ENCODE data around the gene ADISSP.

Gene ADISSP

GRCh38 chr20:3802524-3803239 is 35.1 kb upstream of the ADISSP start:
- Mint-ChIP-seq H3K36me3 (ENCODE audit: low read depth) (peaks cover 88% of the 10 kb centered on the region), H3K4me1 (ENCODE audit: low read depth) (peaks cover 81% of the 10 kb centered on the region), H3K9me3 (no peaks in the 10 kb centered on the region), H3K4me3 (no peak overlapping the region), H3K27ac (peak overlapping the region; percentile 9), H3K27me3 (no peaks in the 10 kb centered on the region)
- intact Hi-C loops (cut with micrococcal nuclease), result no loop called here

GRCh38 chr20:3801846-3802245 is 34.3 kb upstream of the ADISSP start:
- Mint-ChIP-seq H3K9me3 (no peaks in the 10 kb centered on the region), H3K36me3 (ENCODE audit: low read depth) (peaks cover 96% of the 10 kb centered on the region), H3K4me1 (ENCODE audit: low read depth) (peaks cover 81% of the 10 kb centered on the region), H3K27ac (no peak overlapping the region), H3K27me3 (no peaks in the 10 kb centered on the region), H3K4me3 (no peak overlapping the region)
- intact Hi-C loops (cut with micrococcal nuclease), result no loop called here

GRCh38 chr20:3801299-3801698 is 33.7 kb upstream of the ADISSP start:
- Mint-ChIP-seq H3K36me3 (ENCODE audit: low read depth) (peaks cover 97% of the 10 kb centered on the region), H3K27ac (no peak overlapping the region), H3K27me3 (no peaks in the 10 kb centered on the region), H3K9me3 (no peaks in the 10 kb centered on the region), H3K4me1 (ENCODE audit: low read depth) (peaks cover 80% of the 10 kb centered on the region), H3K4me3 (no peak overlapping the region)
- intact Hi-C loops (cut with micrococcal nuclease), result no loop called here

- Mint-ChIP-seq H3K36me3 (ENCODE audit: low read depth) (peaks cover 96% of the 10 kb centered on the region), H3K27ac (no peak overlapping the region), H3K27me3 (no peaks in the 10 kb centered on the region), H3K4me1 (ENCODE audit: low read depth) (peaks cover 77% of the 10 kb centered on the region), H3K4me3 (no peak overlapping the region), H3K9me3 (no peaks in the 10 kb centered on the region)
- intact Hi-C loops (cut with micrococcal nuclease), result no loop called here
Observed at GRCh38 chr20:3800878-3801260, 33.3 kb upstream of the ADISSP start.

- Mint-ChIP-seq H3K4me1 (ENCODE audit: low read depth) (peaks cover 77% of the 10 kb centered on the region), H3K9me3 (no peaks in the 10 kb centered on the region), H3K27ac (no peak overlapping the region), H3K4me3 (no peak overlapping the region), H3K27me3 (no peaks in the 10 kb centered on the region), H3K36me3 (ENCODE audit: low read depth) (peaks cover 95% of the 10 kb centered on the region)
- intact Hi-C loops (cut with micrococcal nuclease), result no loop called here
Observed at GRCh38 chr20:3800256-3800877, 32.8 kb upstream of the ADISSP start.

GRCh38 chr20:3798908-3799248 is 31.3 kb upstream of the ADISSP start:
- peaks cover 75% of the 10 kb centered on the region for H3K4me1 Mint-ChIP-seq (ENCODE audit: low read depth)
- H3K27me3 Mint-ChIP-seq, result no peaks in the 10 kb centered on the region
- H3K27ac Mint-ChIP-seq, result no peak overlapping the region
- H3K9me3 Mint-ChIP-seq, result no peaks in the 10 kb centered on the region
- intact Hi-C loops (cut with micrococcal nuclease), result no loop called here
- no peak overlapping the region for H3K4me3 Mint-ChIP-seq
- peaks cover 80% of the 10 kb centered on the region for H3K36me3 Mint-ChIP-seq (ENCODE audit: low read depth)

GRCh38 chr20:3798373-3798768 is 30.8 kb upstream of the ADISSP start:
- Mint-ChIP-seq H3K36me3 (ENCODE audit: low read depth) (peaks cover 75% of the 10 kb centered on the region), H3K4me1 (ENCODE audit: low read depth) (peaks cover 70% of the 10 kb centered on the region), H3K27me3 (no peaks in the 10 kb centered on the region), H3K4me3 (no peak overlapping the region), H3K9me3 (no peaks in the 10 kb centered on the region), H3K27ac (peak overlapping the region; percentile 57)
- intact Hi-C loops (cut with micrococcal nuclease), result no loop called here

GRCh38 chr20:3797592-3798372 is 30.2 kb upstream of the ADISSP start:
- Mint-ChIP-seq H3K9me3 (no peaks in the 10 kb centered on the region), H3K36me3 (ENCODE audit: low read depth) (peaks cover 69% of the 10 kb centered on the region), H3K27ac (peak overlapping the region; percentile 57), H3K4me1 (ENCODE audit: low read depth) (peaks cover 64% of the 10 kb centered on the region), H3K27me3 (no peaks in the 10 kb centered on the region), H3K4me3 (peak overlapping the region; percentile 81)
- intact Hi-C loops (cut with micrococcal nuclease), result loop anchor here (2.0 kb wide), 1 partner anchor 13 kb away; no protein-coding TSS in a partner anchor

GRCh38 chr20:3797226-3797545 is 29.6 kb upstream of the ADISSP start:
- H3K4me3 Mint-ChIP-seq, result peak overlapping the region; percentile 81
- H3K27ac Mint-ChIP-seq, result peak overlapping the region; percentile 93
- H3K36me3 Mint-ChIP-seq (ENCODE audit: low read depth), result peaks cover 63% of the 10 kb centered on the region
- intact Hi-C loops (cut with micrococcal nuclease), result loop anchor here (2.0 kb wide), 1 partner anchor 14 kb away; no protein-coding TSS in a partner anchor
- H3K27me3 Mint-ChIP-seq, result no peaks in the 10 kb centered on the region
- peaks cover 58% of the 10 kb centered on the region for H3K4me1 Mint-ChIP-seq (ENCODE audit: low read depth)
- no peaks in the 10 kb centered on the region for H3K9me3 Mint-ChIP-seq

GRCh38 chr20:3796477-3797225 is 29.1 kb upstream of the ADISSP start:
- no peaks in the 10 kb centered on the region for H3K9me3 Mint-ChIP-seq
- H3K27ac Mint-ChIP-seq, result peak overlapping the region; percentile 93
- H3K4me1 Mint-ChIP-seq (ENCODE audit: low read depth), result peaks cover 53% of the 10 kb centered on the region
- H3K36me3 Mint-ChIP-seq (ENCODE audit: low read depth), result peaks cover 58% of the 10 kb centered on the region
- H3K4me3 Mint-ChIP-seq, result peak overlapping the region; percentile 81
- intact Hi-C loops (cut with micrococcal nuclease), result loop anchor here (2.0 kb wide), 1 partner anchor 14 kb away; no protein-coding TSS in a partner anchor
- H3K27me3 Mint-ChIP-seq, result no peaks in the 10 kb centered on the region

- peaks cover 49% of the 10 kb centered on the region for H3K36me3 Mint-ChIP-seq (ENCODE audit: low read depth)
- intact Hi-C loops (cut with micrococcal nuclease), result loop anchor here (2.0 kb wide), 2 partner anchors 15 to 25 kb away; partner anchors contain the start of gene AP5S1
- peaks cover 46% of the 10 kb centered on the region for H3K4me1 Mint-ChIP-seq (ENCODE audit: low read depth)
- peak within 1 kb of the TSS; percentile 93 for H3K27ac Mint-ChIP-seq
- peak within 1 kb of the TSS; percentile 81 for H3K4me3 Mint-ChIP-seq
- no peaks in the 10 kb centered on the region for H3K9me3 Mint-ChIP-seq
- no peaks in the 10 kb centered on the region for H3K27me3 Mint-ChIP-seq
Observed at GRCh38 chr20:3795511-3796468, 28.2 kb upstream of the ADISSP start, which contains the start of gene CDC25B. CDC25B (plus strand) TSS chr20:3796310; CDS start chr20:3796532, 222 bp downstream.

GRCh38 chr20:3794701-3795420 is 27.3 kb upstream of the ADISSP start:
- Mint-ChIP-seq H3K27me3 (no peaks in the 10 kb centered on the region), H3K36me3 (ENCODE audit: low read depth) (peaks cover 40% of the 10 kb centered on the region), H3K4me3 (peak overlapping the region; percentile 81), H3K4me1 (ENCODE audit: low read depth) (peaks cover 46% of the 10 kb centered on the region), H3K9me3 (no peaks in the 10 kb centered on the region), H3K27ac (peak overlapping the region; percentile 93)
- intact Hi-C loops (cut with micrococcal nuclease), result loop anchor here (2.0 kb wide), 1 partner anchor 26 kb away; the partner anchor contains the start of gene AP5S1
